Lung (tissue), 12 donors: ENCODE results near the gene DICER1. TPM values are rescaled to one million over a fixed set of nuclear protein-coding genes. Genes with fewer than 3 reads are reported as not detected.

Experiments
- ATAC-seq: fragments of 200-7000 bp; cut with Tn5 transposase; one replicate; pipeline ENCODE4 v1.9.1; 2020; ENCODE audit warnings: moderate number of reproducible peaks; ENCODE audit not compliant: insufficient read depth, low FRiP score
- DNase-seq, 3 donors: peaks; one replicate each; pipeline ENCODE4 v3.0.0-alpha.2; 2013 to 2017
- H3K27ac ChIP-seq, 2 donors: one replicate each; pipeline ENCODE4 v1.5.1; 2013; ENCODE audit warnings: mild to moderate bottlenecking in 2 of 2, moderate library complexity in 2 of 2, control low read depth in 1 of 2, inconsistent platforms in 1 of 2, low read depth in 1 of 2, low read length in 1 of 2
- H3K27me3 ChIP-seq, 3 donors: one replicate each; pipeline ENCODE4 v1.5.1; 2013; ENCODE audit warnings: low read length in 2 of 3; ENCODE audit not compliant: control insufficient read depth in 3 of 3, insufficient read depth in 3 of 3
- H3K36me3 ChIP-seq, 4 donors: one replicate each; pipeline ENCODE4 v1.5.1; 2013; ENCODE audit warnings: low read length in 4 of 4, mild to moderate bottlenecking in 1 of 4, moderate library complexity in 1 of 4; ENCODE audit not compliant: control insufficient read depth in 4 of 4, insufficient read depth in 4 of 4
- H3K4me1 ChIP-seq, 5 donors: one replicate each; pipeline ENCODE4 v1.5.1; 2013; ENCODE audit warnings: low read length in 5 of 5, mild to moderate bottlenecking in 2 of 5, moderate library complexity in 1 of 5; ENCODE audit not compliant: control insufficient read depth in 5 of 5, insufficient read depth in 5 of 5
- H3K4me3 ChIP-seq: one replicate; pipeline ENCODE4 v1.5.1; 2013; ENCODE audit warnings: mild to moderate bottlenecking, control low read depth, moderate library complexity
- H3K9ac ChIP-seq, 2 donors: one replicate each; pipeline ENCODE4 v1.5.1; 2013; ENCODE audit warnings: low read length in 2 of 2, control low read depth in 1 of 2; ENCODE audit not compliant: insufficient read depth in 1 of 2
- H3K9me3 ChIP-seq, 4 donors: one replicate each; pipeline ENCODE4 v1.5.1; 2013; ENCODE audit warnings: low read length in 3 of 4, mild to moderate bottlenecking in 1 of 4, moderate library complexity in 1 of 4; ENCODE audit not compliant: control insufficient read depth in 4 of 4, insufficient read depth in 3 of 4
- CTCF ChIP-seq: IDR thresholded peaks from 2 replicates; pipeline ENCODE4 v1.5.1; 2012; ENCODE audit warnings: mild to moderate bottlenecking; ENCODE audit errors: control extremely low read depth, extremely low read depth
- WGBS, 2 donors: extraction: QIAGEN DNeasy Blood & Tissue Kit; methylation state at CpG; one replicate each; pipeline ENCODE4 v1.1.7; 2013; 5-methylcytosine and 5-hydroxymethylcytosine counted together
- polyA plus RNA-seq, 2 donors: library from polyadenylated mRNA; stranded (reverse); fragments of 200-250 nt; gene quantifications; one replicate each; pipeline ENCODE4 v1.2.1, GENCODE V29; 2013
- total RNA-seq, 2 donors: library from RNA; depleted of rRNA in 1 of 2; stranded (reverse); fragments of >200 nt in 1 of 2; gene quantifications; one replicate each; pipeline ENCODE4 v1.2.1, GENCODE V29; 2014 to 2021
- donor health status: control.
- donor health status: control.
- donor health status: Bipolar disorder and iron deficiency.
- donor health status: healthy.
- donor health status: DM: yes; HTN: yes; CAD: no.

Gene DICER1
- total and polyA plus RNA-seq, 4 donors: 9.1 to 103 (median 44.1) TPM

DNA sequence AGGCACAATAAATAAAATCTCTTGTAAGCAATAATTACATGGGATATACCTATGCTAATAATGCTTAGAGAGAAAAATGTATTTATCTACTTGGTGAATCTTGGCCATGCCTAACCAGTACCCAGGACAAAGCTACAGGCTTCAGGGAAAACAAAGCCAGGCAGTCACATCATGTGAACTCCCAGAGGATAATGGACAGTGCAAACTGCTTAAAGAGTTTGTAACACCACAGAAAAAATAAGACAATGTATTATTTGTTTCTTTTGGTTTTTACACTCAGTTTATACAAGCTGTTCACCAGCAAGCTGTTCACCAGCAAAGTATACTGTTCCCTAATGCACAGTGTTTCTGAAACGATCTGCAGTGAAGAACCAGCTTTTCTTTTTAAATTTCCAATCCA lies 38.0 kb downstream of the DICER1 start:
- TF ChIP-seq CTCF: no peak
- Histone ChIP-seq H3K27ac (no peak overlapping the region), H3K9ac (no peak overlapping the region), H3K36me3 (peaks cover 10 to 36% (median 19%) of the 10 kb centered on the region in 4 donors), H3K27me3 (no peaks in the 10 kb centered on the region), H3K4me3 (no peak overlapping the region), H3K4me1 (peaks cover 0 to 5% (median 0%) of the 10 kb centered on the region in 5 donors), H3K9me3 (no peaks in the 10 kb centered on the region)
- ATAC-seq: no peak
- 79 to 83% methylated on average over 1 of the region's 1 CpG for WGBS, 2 donors
- no peak for DNase-seq

- Histone ChIP-seq H3K36me3 (peaks cover 6 to 37% (median 14%) of the 10 kb centered on the region in 4 donors), H3K9me3 (no peaks in the 10 kb centered on the region), H3K27ac (no peak overlapping the region), H3K9ac (no peak overlapping the region), H3K4me1 (peaks cover 0 to 3% (median 0%) of the 10 kb centered on the region in 5 donors), H3K4me3 (no peak overlapping the region), H3K27me3 (no peaks in the 10 kb centered on the region)
- ATAC-seq (no peak), DNase-seq (no peak)
- 92 to 94% methylated on average over 14 of the region's 14 CpGs for WGBS, 2 donors
- no peak for TF ChIP-seq CTCF
These were observed 39.2 kb downstream of the DICER1 start for GRCh38 chr14:95117937-95118721.

GRCh38 chr14:95113476-95113875 lies 43.9 kb downstream of the DICER1 start:
- H3K27ac ChIP-seq: no peak overlapping the region
- no peaks in the 10 kb centered on the region for H3K27me3 ChIP-seq
- WGBS, 2 donors: 95 to 97% methylated on average over 4 of the region's 4 CpGs
- DNase-seq: no peak
- no peak for TF ChIP-seq CTCF
- H3K9me3 ChIP-seq: no peaks in the 10 kb centered on the region
- no peak overlapping the region for H3K9ac ChIP-seq
- H3K4me1 ChIP-seq: peaks cover 0 to 3% (median 0%) of the 10 kb centered on the region in 5 donors
- peaks cover 12 to 50% (median 25%) of the 10 kb centered on the region in 4 donors for H3K36me3 ChIP-seq
- no peak for ATAC-seq
- no peak overlapping the region for H3K4me3 ChIP-seq
